Superior temporal gyrus (tissue), 1 donor: ENCODE results near the gene IRF1.

Experiments used
- DNase-seq: peaks from one replicate; pipeline ENCODE4 v3.0.0-alpha.2; 2016; ENCODE audit errors: extremely low spot score

The IRF1 gene

DNA sequence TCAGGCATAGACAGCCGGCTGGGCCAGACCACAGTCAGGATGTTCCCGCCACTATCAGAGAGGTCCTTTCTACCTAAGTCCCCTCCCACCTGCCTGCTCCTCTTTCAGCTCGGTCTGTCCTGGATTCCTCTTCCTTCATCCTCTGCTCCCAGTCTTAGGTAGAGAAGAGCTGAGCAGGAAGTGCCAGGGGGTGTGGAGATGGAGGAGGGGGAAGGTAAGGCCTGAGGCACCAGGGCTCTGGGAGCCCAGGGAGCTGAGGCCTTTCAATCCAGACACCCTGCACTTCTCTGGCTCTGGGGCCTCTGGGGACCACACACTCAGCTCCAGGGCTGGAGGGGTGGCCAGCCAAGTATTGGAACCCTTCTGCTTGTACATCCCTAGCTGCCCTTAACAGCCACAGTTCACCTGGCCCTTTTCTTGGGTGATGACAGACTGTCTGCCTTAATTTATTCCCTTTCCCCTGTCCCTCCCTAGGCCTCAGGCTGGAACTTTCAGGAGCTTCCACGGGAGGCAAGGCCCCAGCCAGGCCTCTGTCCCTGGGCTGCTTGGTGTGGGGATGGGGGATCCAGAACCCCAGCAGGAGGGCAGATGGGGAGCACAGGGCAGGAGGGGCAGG, 15.6 kb downstream of the IRF1 start:
- no peak for DNase-seq

DNA sequence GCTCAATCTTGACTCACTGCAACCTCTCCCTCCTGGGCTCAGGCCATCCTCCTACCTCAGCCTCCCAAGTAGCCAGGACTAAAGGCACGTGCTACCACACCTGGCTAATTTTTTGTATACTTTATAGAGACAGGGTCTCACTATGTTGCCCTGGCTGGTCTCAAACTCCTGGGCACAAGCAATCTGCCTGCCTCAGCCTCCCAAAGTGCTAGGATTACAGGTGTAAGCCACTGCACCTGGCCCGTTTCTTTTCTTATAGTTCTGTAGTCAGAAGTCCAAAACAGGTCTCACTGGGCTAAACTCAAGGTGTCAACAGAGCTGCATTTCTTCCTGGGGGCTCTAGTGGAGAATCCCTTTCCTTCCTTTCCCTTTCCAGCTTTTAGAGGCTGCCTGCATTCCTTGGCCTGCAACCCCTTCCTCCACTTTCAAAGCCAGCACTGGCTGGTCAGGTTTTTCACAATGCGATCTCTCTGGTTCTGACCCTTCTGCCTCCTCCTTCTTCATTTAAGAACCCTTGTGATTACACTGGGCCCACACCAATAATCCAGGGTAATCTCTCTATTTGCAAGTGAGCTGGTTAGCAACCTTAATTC, 16.3 kb downstream of the IRF1 start:
- no peak for DNase-seq

DNA sequence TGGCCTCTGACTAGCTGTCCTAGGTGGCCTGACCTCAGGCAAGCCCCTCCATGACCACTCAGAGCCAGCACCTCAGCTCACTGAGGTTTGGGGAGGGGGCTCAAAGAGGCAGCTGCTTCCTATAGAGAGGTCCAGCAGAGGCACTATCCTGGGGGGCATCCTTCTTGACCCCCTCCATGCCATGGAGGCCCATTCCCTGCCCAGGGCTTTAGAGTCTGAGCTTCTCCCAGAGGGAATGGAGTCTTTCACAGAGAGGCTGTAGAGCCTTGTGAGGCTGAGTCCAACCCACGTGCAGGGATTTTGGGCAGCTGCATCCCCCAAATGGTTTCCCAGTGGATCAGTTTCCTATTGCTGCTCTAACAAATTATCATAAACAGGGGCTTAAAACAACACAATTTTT, 16.9 kb downstream of the IRF1 start:
- DNase-seq, result no peak

DNA sequence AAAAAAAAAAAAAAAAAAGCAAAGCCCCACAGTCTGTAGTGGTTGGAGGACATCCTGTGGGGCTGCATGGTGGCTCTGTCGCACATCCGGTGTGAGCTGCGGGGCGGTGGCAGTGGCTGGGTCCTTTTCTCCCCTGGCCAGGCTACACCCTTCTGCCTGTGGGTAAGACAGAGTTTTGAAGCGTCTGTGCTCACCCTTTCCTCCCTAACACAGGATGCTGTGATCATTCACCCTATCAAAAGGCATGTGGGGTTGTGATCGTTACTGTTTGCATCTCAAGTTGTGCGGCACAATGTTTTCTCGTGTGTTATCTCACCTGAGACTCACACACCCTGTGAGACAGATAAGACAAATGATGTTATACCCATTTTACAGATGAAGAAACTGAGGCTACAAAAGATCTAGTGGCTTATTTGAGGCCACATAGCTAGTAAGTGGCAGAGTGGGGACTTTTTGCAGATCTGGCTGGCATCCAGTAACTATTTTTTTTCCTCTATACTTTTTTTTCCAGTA, 17.5 kb downstream of the IRF1 start:
- no peak for DNase-seq

DNA sequence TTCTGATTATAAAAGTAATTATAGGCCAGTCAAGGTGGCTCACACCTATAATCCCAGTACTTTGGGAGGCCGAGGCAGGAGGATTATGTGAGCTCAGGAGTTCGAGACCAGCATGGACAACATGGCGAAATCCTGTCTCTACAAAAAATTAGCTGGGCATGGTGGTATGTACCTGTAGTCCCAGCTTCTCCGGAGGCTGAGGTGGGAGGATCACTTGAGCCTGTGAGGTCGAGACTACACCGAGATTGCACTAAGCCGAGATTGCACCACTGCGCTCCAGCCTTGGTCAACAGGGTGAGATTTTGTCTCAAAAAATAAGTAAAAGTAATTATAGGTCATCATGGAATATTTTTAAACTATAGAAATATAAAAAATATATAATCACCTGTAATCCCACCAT, 18.1 kb downstream of the IRF1 start:
- no peak for DNase-seq

DNA sequence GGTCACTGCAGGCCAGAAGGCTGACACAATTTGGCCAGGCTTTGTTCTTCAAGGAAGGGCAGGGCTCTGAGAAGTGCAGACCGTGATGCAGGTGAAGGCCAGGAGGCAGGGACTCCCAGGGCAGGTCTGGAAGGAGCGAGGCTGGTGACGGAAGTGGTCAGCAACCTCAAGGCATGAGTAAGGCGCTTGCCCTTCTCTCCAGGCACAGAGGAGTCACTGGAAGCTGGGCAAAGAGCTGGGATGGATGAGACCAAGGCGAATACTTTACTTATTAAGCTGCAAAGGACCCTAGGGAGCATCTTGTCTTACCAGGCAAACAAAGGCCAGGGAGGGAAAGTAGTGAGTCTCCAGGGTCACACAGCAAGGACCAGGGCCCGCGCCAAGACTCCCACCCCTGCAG, 18.6 kb downstream of the IRF1 start:
- DNase-seq, result no peak

DNA sequence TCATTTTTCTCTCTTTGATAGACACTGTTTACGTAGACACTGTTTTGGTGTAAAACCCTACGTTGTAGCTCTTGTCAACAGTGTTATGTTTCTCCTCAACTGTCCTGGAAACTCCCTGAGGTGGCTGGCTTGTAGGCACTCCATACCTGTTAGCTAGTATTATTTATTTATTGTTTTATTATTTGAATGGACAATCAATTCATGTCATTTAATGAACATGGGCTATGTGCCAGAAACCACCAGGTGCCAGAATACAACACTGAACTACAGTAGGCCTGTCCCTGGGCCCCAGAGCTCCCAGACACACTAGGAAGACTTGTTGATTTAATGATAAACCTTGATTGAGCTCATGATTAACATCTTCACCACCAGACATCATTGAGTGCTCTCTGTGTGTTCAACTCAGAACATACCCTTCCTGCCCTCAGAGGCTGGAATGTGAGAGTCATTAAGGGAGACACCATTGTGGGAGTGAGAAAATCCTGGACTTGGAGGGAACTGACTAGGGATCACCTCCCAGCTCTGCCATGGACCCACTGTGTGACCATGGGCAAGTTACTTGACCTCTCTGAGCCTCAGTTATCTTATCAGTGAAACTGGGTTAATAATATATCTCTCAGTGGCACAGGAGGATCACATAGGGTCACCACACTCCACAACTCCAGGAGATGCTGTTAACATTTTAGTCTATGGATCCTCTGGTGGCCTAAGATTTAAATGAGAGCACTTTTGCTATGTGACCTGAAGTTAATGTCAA, 19.2 kb downstream of the IRF1 start:
- no peak for DNase-seq

DNA sequence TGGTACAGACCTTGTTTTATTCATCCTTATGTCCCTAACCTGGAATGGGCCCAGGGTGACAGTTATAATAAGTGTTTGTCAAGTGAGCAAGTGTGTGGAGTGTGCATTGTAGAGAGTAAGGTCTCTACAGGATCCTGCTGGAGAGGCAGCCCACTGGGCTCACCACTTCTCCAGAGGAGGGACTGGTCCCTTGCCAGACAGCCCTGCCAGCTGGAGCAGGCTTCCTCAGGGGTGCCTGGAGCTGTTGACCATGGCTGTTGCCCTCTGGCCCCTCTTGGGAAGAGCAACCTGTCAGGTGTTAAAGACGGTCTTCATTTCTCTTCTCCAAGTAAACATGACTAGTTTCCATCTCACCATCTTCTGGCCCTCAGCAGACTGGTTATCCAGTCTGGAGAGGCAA, 20.0 kb downstream of the IRF1 start:
- no peak for DNase-seq

DNA sequence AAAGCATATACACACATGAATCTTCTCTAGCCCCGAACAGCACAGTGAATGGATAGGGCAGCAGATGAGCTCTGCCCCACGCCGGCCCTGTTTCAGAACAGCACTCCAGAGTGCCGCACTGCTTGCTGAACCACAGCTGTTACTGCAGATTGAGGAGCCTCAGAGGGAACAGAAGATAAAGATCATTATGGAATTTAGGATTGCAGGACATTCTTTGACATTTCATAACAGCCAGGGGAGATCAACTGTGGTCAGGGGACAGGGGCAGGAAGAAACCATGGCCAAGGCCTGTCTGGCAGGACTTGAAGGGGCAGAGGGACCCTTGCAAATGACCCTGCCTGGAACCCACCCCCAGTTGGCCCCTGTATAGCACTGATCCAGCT, 20.6 kb downstream of the IRF1 start:
- DNase-seq, result no peak

DNA sequence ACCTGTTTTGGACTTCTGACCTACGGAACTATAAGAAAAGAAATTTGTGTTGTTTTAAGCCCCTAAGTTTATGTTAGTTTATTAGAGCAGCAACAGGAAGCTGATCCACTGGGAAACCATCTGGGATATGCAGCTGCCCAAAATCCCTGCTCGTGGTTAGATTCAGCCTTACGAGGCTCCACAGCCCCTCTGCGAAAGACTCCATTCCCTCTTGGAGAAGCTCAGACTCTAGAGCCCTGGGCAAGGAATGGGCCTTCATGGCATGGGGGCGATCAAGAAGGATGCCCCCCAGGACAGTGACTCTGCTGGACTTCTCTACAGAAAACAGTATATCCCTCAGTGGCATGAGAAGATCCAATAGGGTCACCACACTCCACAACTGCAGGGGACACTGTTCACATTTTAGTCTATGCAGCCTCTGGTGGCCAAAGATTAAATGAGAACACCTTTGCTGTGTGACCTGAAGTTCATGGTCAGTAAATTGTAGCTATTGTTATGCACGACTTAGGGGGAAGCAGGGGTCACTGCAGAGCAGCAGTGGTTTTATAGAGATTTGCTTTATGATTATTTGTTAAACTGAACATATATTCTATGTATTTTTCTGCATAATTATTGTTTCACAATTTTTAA, 21.1 kb downstream of the IRF1 start:
- DNase-seq, result no peak

DNA sequence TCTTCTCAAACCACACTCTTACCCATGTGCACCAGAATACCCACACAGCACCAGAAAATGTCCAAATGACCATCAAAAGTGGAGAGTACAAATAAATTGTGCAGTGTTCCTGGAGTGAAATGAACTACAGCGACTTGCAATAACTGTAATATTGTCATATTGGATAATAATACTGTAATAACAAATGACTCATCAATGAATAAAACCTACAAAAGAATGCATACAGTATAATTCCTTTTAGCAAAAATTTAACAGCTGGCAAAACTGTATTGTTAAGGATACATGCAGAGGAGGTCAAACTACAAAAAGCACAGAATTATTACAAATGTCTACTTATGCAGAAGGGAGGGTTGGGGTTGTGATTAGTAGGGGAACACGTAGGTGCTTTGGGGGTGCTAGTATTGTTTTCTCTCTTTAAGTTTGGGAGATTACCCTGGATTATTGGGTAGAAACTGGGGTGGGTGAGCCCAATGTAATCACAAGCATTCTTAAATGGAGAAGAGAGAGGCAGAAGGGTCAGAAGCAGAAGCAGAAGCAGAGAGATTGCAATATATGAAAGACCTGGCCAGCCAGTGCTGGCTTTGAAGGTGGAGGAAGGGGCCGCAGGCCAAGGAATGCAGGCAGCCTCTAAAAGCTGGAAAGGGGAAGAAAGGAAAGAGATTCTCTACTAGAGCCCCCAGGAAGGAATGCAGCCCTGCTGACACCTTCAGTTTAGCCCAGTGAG, 21.8 kb downstream of the IRF1 start:
- no peak for DNase-seq

DNA sequence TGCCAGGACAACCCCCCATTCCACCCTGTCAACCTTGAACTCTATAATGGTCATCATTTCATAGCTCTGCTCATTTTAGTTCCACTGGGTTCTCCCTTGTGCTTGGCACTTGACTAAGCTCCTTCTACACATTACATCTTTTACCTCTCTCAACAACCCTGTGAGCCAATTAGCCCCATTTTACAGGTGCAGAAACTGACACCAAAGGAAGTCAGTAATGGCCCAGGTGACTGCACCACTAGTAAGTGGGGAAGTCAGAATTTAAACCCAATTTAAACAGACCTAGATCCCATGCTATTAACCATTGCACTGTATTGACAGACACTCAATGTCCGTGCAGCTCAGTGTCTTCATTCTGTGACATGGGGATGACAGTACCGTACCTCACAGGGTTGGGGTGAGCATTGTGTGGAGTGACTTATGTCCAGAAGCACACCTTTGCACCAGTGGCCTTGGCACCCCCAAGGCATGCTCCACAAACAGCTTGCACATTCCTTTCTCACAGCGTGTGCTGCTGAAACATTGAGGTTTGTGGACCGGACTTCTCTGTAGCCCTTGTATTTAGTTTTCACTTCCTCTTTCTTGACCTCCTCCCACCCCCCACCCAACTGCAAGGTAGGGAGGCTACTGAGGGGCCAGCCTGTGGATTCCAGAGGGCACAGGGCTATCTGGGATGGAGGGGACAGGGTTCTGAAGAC, 23.1 kb downstream of the IRF1 start:
- DNase-seq, result no peak

DNA sequence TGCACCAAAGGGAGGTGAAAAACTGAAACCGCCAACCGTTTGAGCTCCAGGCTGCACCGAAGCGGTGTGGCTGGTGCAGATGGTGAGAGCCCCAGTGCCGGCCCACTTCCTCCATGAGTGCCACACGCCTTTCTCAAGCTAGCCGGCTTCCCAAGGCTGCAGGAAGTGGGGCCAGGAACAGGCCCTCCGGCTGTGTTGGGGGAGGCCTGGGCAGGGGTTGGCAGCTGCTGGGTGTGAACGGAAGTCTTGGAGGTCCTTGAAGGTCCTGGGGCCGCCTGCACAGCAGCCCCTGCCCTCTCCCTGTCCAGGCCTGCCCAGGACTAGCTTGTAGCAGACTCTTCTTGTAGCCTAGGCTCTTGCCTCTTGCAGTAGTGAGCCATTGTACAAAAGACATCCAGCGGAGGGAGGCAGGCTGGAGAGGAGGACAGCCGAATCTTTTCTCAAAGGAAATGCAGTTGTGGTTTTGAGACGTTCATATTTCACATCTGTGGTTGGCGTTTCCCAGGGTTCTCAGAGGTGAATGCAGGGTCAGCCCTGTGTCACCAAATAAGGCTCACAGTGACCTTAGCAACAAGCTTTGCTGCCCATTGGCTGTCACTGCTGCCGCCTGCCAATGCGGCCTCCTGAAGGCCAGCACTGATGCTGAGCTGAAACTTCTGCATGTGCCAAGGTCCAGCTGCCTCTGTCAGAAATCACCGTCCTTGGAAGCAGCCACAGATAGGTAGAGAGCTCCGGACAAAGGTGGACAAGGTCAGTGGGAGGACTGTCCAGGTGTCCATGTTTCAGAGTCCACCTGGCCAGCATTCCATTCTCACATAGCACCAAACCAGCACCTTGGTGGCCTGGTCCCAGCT, 23.9 kb downstream of the IRF1 start:
- DNase-seq, result no peak

DNA sequence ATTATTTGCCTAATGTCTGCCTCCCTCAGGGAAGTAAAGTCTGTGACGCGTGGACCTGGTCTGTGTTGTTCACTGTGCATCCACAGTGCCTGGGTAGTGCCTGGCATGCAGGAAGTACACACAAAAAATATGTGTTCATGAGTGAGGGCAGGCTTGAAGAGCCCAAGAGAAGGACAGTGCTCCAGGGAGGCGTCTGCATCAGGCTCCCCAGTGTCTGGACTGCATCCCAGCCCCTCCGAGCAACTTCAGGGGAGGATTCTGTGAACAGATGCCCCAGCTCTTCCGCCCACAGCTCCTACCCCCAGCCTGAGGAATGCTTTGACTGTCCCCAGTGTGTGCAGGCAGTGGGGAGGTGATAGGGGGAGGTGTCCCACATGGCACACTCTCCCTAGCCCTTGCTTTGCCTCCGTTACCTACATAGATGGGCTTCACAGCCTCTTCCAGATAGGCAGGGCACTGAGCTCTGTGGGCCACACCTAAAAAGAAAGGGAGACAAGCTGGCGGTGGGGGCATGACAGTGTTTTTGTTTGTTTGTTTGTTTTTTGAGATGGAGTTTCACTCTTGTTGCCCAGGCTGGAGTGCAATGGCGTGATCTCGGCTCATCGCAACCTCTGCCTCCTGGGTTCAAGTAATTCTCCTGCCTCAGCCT, 25.4 kb downstream of the IRF1 start:
- DNase-seq, result no peak

DNA sequence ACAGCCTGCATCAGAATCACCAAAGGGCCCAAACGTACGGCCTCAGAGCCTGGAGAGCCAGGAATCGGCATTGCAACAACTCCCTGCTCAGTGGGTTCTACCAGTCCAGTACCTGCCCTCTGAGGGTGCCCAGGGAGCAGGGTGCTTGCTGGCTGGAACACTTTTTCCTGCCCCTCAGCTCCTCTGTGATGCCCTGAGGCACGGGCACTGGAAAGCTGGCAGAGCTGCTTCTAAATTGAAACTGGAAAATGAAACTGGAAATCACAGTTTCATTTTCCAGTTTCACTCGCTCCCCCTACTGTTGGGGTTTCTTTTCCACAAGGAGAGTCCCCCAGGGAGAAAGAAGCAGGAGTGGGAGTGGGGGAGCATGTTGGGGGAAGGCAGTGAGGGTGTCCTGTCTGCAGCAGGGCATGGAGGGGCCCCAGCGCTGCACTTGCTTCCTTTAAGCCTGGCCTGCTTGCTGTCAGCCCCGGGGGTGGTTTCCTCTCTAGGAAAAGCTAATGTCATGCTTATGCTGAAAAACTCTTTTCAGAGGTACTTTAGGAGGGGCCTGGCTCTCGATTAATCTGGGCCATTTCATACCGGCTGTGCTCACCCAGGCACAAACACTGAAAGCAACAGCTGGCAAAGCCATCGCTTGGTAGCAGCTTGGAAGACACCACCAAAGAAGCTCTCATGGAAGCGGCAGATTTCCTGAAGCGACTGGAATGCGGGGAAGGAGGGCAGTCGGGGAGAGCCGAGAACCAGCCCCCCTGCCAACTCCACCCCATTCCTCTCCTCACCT, 26.2 kb downstream of the IRF1 start:
- no peak for DNase-seq

DNA sequence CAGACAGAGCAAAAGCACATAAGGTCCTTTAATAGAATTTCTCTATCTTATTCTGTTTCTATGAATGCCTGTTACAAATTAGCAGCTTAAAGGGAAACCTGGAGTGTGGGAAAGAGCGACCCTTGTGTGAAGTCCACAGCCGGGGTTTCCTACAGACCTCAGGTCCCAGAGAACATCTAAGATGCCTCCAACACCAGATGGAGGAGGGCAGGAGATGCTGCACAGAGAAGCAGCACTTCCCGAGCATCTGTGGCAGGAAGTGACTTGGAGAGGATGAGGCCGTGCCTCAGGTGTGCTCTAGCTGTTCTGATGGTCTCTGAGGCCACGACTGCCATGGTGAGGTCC, 26.8 kb downstream of the IRF1 start:
- no peak for DNase-seq

DNA sequence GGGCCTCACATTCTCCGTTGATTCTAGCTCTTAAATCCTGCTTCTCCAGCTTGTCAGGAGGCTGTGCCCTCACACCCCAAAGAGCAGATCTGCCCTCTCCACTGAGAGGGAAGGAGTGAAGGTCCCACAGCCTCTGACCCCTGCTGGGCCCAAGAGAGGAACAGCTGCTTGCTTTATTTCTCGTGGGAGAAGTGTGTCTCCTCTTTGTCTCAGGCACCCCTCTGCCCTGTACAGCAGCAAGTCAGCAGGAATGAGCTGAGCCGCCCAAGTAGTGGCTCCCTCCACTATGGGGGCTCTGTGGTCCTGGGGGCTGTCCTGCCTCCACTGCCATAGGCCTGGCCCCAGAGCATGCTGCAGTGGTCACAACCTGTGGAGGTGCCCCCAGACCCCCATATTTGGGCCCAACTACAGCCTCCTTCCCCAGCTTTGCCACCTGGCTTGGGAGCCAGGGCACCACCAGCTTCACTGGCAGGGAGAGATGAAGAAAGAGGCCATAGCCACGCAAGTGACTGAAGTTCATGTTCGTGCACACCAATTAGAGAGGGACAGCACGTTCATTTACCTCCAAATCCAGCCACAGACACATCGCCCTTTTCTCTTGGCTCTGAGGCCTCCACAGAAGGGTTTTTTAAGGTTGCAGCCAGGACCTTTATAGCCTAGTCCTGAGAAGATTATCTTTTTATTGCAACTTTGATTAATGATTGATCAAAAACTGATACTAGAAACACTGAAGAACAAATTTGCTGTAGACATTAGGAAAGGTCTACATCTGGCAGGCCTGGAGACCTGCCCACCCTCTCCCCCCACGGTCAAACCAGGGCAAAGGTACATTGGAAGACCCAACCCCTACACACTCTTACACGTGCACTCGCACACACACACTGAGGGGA, 27.5 kb downstream of the IRF1 start:
- DNase-seq, result no peak

DNA sequence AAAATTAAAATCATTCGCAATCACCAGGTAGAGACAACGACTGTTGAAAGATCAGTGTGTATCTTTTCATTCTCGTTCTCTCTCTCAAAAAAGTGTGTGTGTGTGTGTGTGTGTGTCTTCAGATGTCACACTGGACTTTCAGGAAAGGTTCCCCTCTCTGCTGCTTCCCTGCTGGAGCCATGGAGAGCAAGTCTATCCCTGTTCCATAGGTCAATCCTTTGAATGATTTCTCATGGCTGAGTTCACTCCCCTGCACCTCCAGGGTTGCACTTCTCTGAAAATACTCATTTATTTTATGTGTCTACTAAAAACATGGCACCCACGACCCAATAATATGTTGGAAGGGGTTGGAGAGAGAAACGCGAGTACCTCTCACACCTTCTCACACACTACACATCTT, 28.2 kb downstream of the IRF1 start:
- no peak for DNase-seq
